ENCODE results near the gene FXN.
"Not testable (repeated sequence)": the region's sequence is repeated elsewhere in the genome, so short reads cannot be mapped to it uniquely, and the experiment has no call there.

FXN gene

GRCh38 chr9:69035438-69036308 is at the start of gene FXN:
Gene FXN (plus strand): TSS chr9:69035752. CDS start chr9:69035783, 31 bp downstream.
- peak; percentile 98 for TF ChIP-seq CTCF (IDR thresholded peaks at IDR 0.05; ENCODE audit: low read length)
- no peak for TF ChIP-seq EZH2 (IDR thresholded peaks at IDR 0.05; ENCODE audit: borderline replicate concordance, low read length)
- Histone ChIP-seq H4K20me1 (ENCODE audit: insufficient read depth, low read length) (no peaks in the 10 kb centered on the region), H3K4me2 (ENCODE audit: low read length) (peak within 1 kb of the TSS; percentile 92), H3F3A (ENCODE audit: insufficient read depth, low read length) (no peaks in the 10 kb centered on the region), H3K27me3 (ENCODE audit: insufficient read depth, low read length) (no peaks in the 10 kb centered on the region), H3K9me2 (ENCODE audit: low read depth, low read length) (no peaks in the 10 kb centered on the region), H3K4me1 (ENCODE audit: insufficient read depth, low read length, severe bottlenecking) (peaks cover 10% of the 10 kb centered on the region), H3K36me3 (ENCODE audit: insufficient read depth, low read length) (no peaks in the 10 kb centered on the region), H3K9ac (ENCODE audit: low read length) (peak within 1 kb of the TSS; percentile 80), H2AFZ (ENCODE audit: low read length) (0 out of 2 replicates have a peak within 1 kb of the TSS, but pooled peaks have one; percentile 15), H3K27ac (ENCODE audit: low read depth, low read length, poor library complexity, severe bottlenecking) (peak within 1 kb of the TSS; percentile 66), H3K4me3 (ENCODE audit: low read depth, low read length, poor library complexity, severe bottlenecking) (peak within 1 kb of the TSS; percentile 87), H3K9me3 (ENCODE audit: low read length) (no peaks in the 10 kb centered on the region), H3K79me2 (ENCODE audit: insufficient read depth, low read length) (peaks cover 10% of the 10 kb centered on the region; the same call in 1 of the 2 replicates)

- not testable (repeated sequence) for H4K20me1 ChIP-seq (ENCODE audit: insufficient read depth, low read length)
These were observed 48.6 kb upstream of the FXN start for GRCh38 chr9:68986949-68987348.

GRCh38 chr9:68991457-68991856 is 44.1 kb upstream of the FXN start:
- Histone ChIP-seq H3K36me3 (ENCODE audit: insufficient read depth, low read length) (no peaks in the 10 kb centered on the region), H3K9me2 (ENCODE audit: low read depth, low read length) (no peaks in the 10 kb centered on the region), H3K27ac (ENCODE audit: low read depth, low read length, poor library complexity, severe bottlenecking) (no peak overlapping the region), H4K20me1 (ENCODE audit: insufficient read depth, low read length) (no peaks in the 10 kb centered on the region), H3K9ac (ENCODE audit: low read length) (no peak overlapping the region), H3K79me2 (ENCODE audit: insufficient read depth, low read length) (no peaks in the 10 kb centered on the region), H3F3A (ENCODE audit: insufficient read depth, low read length) (no peaks in the 10 kb centered on the region), H3K9me3 (ENCODE audit: low read length) (no peaks in the 10 kb centered on the region), H3K4me2 (ENCODE audit: low read length) (no peak overlapping the region), H3K4me1 (ENCODE audit: insufficient read depth, low read length, severe bottlenecking) (peaks cover 7% of the 10 kb centered on the region), H2AFZ (ENCODE audit: low read length) (no peak overlapping the region), H3K27me3 (ENCODE audit: insufficient read depth, low read length) (no peaks in the 10 kb centered on the region), H3K4me3 (ENCODE audit: low read depth, low read length, poor library complexity, severe bottlenecking) (no peak overlapping the region)
- TF ChIP-seq EZH2 (IDR thresholded peaks at IDR 0.05; ENCODE audit: borderline replicate concordance, low read length) (no peak), CTCF (IDR thresholded peaks at IDR 0.05; ENCODE audit: low read length) (no peak)

More at GRCh38 chr9:68986949-68987348, 48.6 kb upstream of the FXN start:
- H3K4me1 ChIP-seq (ENCODE audit: insufficient read depth, low read length, severe bottlenecking); H3F3A ChIP-seq (ENCODE audit: insufficient read depth, low read length); H3K27me3 ChIP-seq (ENCODE audit: insufficient read depth, low read length); H3K79me2 ChIP-seq (ENCODE audit: insufficient read depth, low read length); H3K27ac ChIP-seq (ENCODE audit: low read depth, low read length, poor library complexity, severe bottlenecking); H3K4me2 ChIP-seq (ENCODE audit: low read length); H3K4me3 ChIP-seq (ENCODE audit: low read depth, low read length, poor library complexity, severe bottlenecking); H3K36me3 ChIP-seq (ENCODE audit: insufficient read depth, low read length); H3K9me3 ChIP-seq (ENCODE audit: low read length); H3K9ac ChIP-seq (ENCODE audit: low read length); H3K9me2 ChIP-seq (ENCODE audit: low read depth, low read length); H2AFZ ChIP-seq (ENCODE audit: low read length): not testable (repeated sequence)
